Endodermal cell (in vitro differentiated cells): ENCODE data around the gene SGCD. TPM values are rescaled to one million over a fixed set of nuclear protein-coding genes. Genes with fewer than 3 reads are reported as not detected.

Experiments used
- DNase-seq: peaks from one replicate; pipeline ENCODE4 v3.0.0-alpha.2; 2017
- H3K27ac ChIP-seq: 2 replicates; pipeline ENCODE4 v1.5.1; 2013; ENCODE audit warnings: mild to moderate bottlenecking, low read depth, low read length, moderate library complexity
- H3K27me3 ChIP-seq: 2 replicates; pipeline ENCODE4 v1.6.1; 2013; ENCODE audit warnings: mild to moderate bottlenecking, low read length, moderate library complexity; ENCODE audit not compliant: insufficient read depth, control insufficient read depth, poor library complexity, severe bottlenecking
- H3K36me3 ChIP-seq: 2 replicates; pipeline ENCODE4 v1.7.0; 2013; ENCODE audit warnings: mild to moderate bottlenecking, low read length, moderate library complexity; ENCODE audit not compliant: control insufficient read depth, insufficient read depth
- H3K4me1 ChIP-seq: one replicate; pipeline ENCODE4 v1.7.0; 2013; ENCODE audit warnings: low read length; ENCODE audit not compliant: control insufficient read depth, insufficient read depth
- H3K4me3 ChIP-seq: 2 replicates; pipeline ENCODE4 v1.5.1; 2013; ENCODE audit warnings: mild to moderate bottlenecking, low read length, moderate library complexity
- H3K9ac ChIP-seq: 2 replicates; pipeline ENCODE4 v1.6.1; 2013; ENCODE audit warnings: mild to moderate bottlenecking, low read length, moderate library complexity; ENCODE audit not compliant: poor library complexity, severe bottlenecking; ENCODE audit errors: extremely low read depth
- H3K9me3 ChIP-seq: 2 replicates; pipeline ENCODE4 v1.6.1; 2013; ENCODE audit warnings: mild to moderate bottlenecking, low read length, moderate library complexity; ENCODE audit not compliant: control insufficient read depth
- H3K27ac Mint-ChIP-seq: 2 replicates; pipeline ENCODE4 v1.8.0; 2020; ENCODE audit warnings: mixed read lengths
- H3K27me3 Mint-ChIP-seq: 2 replicates; pipeline ENCODE4 v1.8.0; 2021; ENCODE audit warnings: mild to moderate bottlenecking, mixed read lengths; ENCODE audit not compliant: insufficient read depth
- H3K36me3 Mint-ChIP-seq: 2 replicates; pipeline ENCODE4 v1.8.0; 2020; ENCODE audit warnings: low read depth, mixed read lengths
- H3K4me1 Mint-ChIP-seq: 2 replicates; pipeline ENCODE4 v1.8.0; 2020; ENCODE audit warnings: mixed read lengths
- H3K4me3 Mint-ChIP-seq: 2 replicates; pipeline ENCODE4 v1.8.0; 2020; ENCODE audit warnings: mild to moderate bottlenecking, moderate library complexity, mixed read lengths
- H3K9me3 Mint-ChIP-seq: 2 replicates; pipeline ENCODE4 v1.8.0; 2020; ENCODE audit warnings: mild to moderate bottlenecking, mixed read lengths
- WGBS, 2 experiments: methylation state at CpG; one replicate each; pipeline versions ENCODE4 v1.1.5 to v1.1.7; 2013; ENCODE audit warnings: missing lambda C conversion rate in 2 of 2, mixed read lengths in 1 of 2; ENCODE audit not compliant: insufficient coverage in 1 of 2, insufficient read length in 1 of 2; 5-methylcytosine and 5-hydroxymethylcytosine counted together
- total RNA-seq, 2 donors: library from RNA; stranded (reverse); fragmentation: NEBNext Ultra II Directional in 1 of 2; extraction: Animal tissue kit (Norgen Biotek cat#: 25700) in 1 of 2; gene quantifications; 2 replicates in 1 of 2; 3 replicates in 1 of 2; pipeline ENCODE4 v1.2.1, GENCODE V29; 2021
- TF ChIP-seq, protein P1 (sequence below): fragments of 200-600 bp; sonication (generic); conservative IDR thresholded peaks from 2 replicates; pipeline ENCODE4 v1.5.0; 2021; ENCODE audit warnings: antibody characterized with exemption, mild to moderate bottlenecking

Gene SGCD
- total RNA-seq, 2 donors from 2014 or later, result 0.04 to 0.42 TPM

- peaks cover 19% of the 10 kb centered on the region for H3K4me1 Mint-ChIP-seq
- DNase-seq, result no peak
Measured at GRCh38 chr5:156435101-156435500, 108.1 kb downstream of the SGCD start.

DNA sequence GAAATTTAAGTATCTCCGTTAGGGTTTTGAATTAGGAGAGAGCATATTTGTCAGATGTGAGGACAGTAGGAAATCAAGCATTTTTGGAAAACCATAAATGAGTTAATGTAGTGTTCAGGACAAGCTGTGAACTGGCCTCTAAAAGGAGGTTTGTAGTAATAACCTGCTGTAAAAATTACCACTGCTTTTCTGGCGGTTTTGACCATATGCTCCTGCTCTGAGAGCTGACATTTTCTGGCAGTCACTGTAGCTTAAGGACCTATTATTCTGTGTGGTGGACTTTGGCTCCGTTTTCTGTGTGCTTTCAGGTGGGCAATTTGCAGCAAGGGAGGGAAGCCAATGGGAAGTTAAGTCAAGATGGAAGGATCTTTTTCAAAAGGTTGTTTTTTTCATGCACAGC, 111.1 kb downstream of the SGCD start:
- 78 to 94% methylated on average over 2 to 3 of the region's 3 CpGs for WGBS, 2 experiments
- TF ChIP-seq, protein P1, sequence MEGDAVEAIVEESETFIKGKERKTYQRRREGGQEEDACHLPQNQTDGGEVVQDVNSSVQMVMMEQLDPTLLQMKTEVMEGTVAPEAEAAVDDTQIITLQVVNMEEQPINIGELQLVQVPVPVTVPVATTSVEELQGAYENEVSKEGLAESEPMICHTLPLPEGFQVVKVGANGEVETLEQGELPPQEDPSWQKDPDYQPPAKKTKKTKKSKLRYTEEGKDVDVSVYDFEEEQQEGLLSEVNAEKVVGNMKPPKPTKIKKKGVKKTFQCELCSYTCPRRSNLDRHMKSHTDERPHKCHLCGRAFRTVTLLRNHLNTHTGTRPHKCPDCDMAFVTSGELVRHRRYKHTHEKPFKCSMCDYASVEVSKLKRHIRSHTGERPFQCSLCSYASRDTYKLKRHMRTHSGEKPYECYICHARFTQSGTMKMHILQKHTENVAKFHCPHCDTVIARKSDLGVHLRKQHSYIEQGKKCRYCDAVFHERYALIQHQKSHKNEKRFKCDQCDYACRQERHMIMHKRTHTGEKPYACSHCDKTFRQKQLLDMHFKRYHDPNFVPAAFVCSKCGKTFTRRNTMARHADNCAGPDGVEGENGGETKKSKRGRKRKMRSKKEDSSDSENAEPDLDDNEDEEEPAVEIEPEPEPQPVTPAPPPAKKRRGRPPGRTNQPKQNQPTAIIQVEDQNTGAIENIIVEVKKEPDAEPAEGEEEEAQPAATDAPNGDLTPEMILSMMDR, result no peak

More at GRCh38 chr5:156435101-156435500, 108.1 kb downstream of the SGCD start:
- no peaks in the 10 kb centered on the region for H3K36me3 Mint-ChIP-seq
- peaks cover 4% of the 10 kb centered on the region for H3K4me1 ChIP-seq
- no peaks in the 10 kb centered on the region for H3K36me3 ChIP-seq
- H3K27me3 Mint-ChIP-seq, result no peaks in the 10 kb centered on the region
- no peak overlapping the region for H3K27ac ChIP-seq
- 81 to 93% methylated on average over 2 to 3 of the region's 3 CpGs for WGBS, 2 experiments
- peaks cover under 1% of the 10 kb centered on the region for H3K9me3 ChIP-seq
- H3K9me3 Mint-ChIP-seq, result no peaks in the 10 kb centered on the region
- TF ChIP-seq, protein P1, result no peak
- H3K27me3 ChIP-seq, result no peaks in the 10 kb centered on the region
- H3K27ac Mint-ChIP-seq, result no peak overlapping the region
- no peak overlapping the region for H3K9ac ChIP-seq
- no peak overlapping the region for H3K4me3 ChIP-seq
- no peak overlapping the region for H3K4me3 Mint-ChIP-seq

GRCh38 chr5:156444753-156445291, 117.9 kb downstream of the SGCD start:
- no peaks in the 10 kb centered on the region for H3K36me3 ChIP-seq
- peaks cover 6% of the 10 kb centered on the region for H3K4me1 ChIP-seq
- Mint-ChIP-seq H3K27me3 (no peaks in the 10 kb centered on the region), H3K4me3 (no peak overlapping the region), H3K36me3 (no peaks in the 10 kb centered on the region), H3K27ac (no peak overlapping the region), H3K4me1 (peaks cover 20% of the 10 kb centered on the region), H3K9me3 (no peaks in the 10 kb centered on the region)
- TF ChIP-seq, protein P1, result no peak
- no peak for DNase-seq
- no peaks in the 10 kb centered on the region for H3K27me3 ChIP-seq
- H3K4me3 ChIP-seq, result no peak overlapping the region
- WGBS, 2 experiments, result 91 to 100% methylated on average over 2 to 3 of the region's 3 CpGs
- H3K9ac ChIP-seq, result no peak overlapping the region
- no peak overlapping the region for H3K27ac ChIP-seq
- H3K9me3 ChIP-seq, result no peaks in the 10 kb centered on the region

More for the DNA sequence above, 111.1 kb downstream of the SGCD start:
- Histone ChIP-seq H3K9me3 (no peaks in the 10 kb centered on the region), H3K4me1 (peaks cover 4% of the 10 kb centered on the region), H3K27me3 (no peaks in the 10 kb centered on the region), H3K9ac (no peak overlapping the region), H3K4me3 (no peak overlapping the region), H3K27ac (no peak overlapping the region), H3K36me3 (no peaks in the 10 kb centered on the region)
- H3K27me3 Mint-ChIP-seq, result no peaks in the 10 kb centered on the region
- peaks cover 19% of the 10 kb centered on the region for H3K4me1 Mint-ChIP-seq
- no peaks in the 10 kb centered on the region for H3K9me3 Mint-ChIP-seq
- H3K4me3 Mint-ChIP-seq, result no peak overlapping the region
- no peak for DNase-seq
- no peaks in the 10 kb centered on the region for H3K36me3 Mint-ChIP-seq
- H3K27ac Mint-ChIP-seq, result no peak overlapping the region
